Fibroblast of mammary gland (primary cell): ENCODE results near the gene SP2.
"Not testable (repeated sequence)": the region's sequence is repeated elsewhere in the genome, so short reads cannot be mapped to it uniquely, and the experiment has no call there.

ENCODE experiments used
- DNase-seq: peaks from one replicate; pipeline ENCODE4 v3.0.0-alpha.2; 2010; ENCODE audit warnings: low read depth
- H3K4me3 ChIP-seq: 2 replicates; pipeline ENCODE4 v1.5.1; 2011; ENCODE audit warnings: low read depth, mild to moderate bottlenecking, low read length, moderate library complexity; ENCODE audit not compliant: control insufficient read depth
- CTCF ChIP-seq: conservative IDR thresholded peaks from 2 replicates; pipeline ENCODE4 v1.5.1; 2011; ENCODE audit warnings: low read depth, low read length, inconsistent platforms; ENCODE audit not compliant: control insufficient read depth, insufficient read depth

SP2 gene

DNA sequence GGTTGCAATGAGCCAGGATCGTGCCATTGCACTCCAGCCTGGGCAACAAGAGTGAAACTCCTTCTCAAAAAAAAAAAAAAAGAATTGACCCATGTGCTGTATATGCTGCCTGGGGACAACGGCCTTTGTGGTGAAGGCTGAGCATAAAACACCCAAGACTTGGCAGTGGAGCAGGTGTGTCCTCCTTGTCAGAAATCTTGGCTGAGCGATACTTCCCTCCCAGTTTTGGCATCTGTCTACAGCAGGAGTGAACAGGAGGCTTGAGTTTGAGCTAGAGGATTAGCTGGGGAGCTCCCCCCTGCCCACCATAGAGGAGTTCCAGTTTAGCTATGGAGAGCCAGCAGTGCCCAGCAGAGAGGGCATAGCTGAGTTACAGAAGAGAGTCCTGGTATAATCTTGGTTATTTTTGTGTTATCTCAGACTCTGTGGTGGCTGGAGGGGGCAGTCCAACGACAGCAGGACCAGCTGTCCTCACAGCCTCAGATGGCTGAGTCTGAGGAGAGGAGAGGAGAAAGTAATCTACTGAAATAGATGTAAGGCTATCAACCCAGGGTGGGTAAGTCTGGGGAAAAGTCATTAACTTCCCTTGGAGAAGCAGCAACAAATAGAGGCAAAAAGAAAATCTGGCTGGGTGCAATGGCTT lies 18.4 kb downstream of the SP2 start:
- H3K4me3 ChIP-seq, result no peak overlapping the region
- no peak for DNase-seq
- TF ChIP-seq CTCF, result no peak

DNA sequence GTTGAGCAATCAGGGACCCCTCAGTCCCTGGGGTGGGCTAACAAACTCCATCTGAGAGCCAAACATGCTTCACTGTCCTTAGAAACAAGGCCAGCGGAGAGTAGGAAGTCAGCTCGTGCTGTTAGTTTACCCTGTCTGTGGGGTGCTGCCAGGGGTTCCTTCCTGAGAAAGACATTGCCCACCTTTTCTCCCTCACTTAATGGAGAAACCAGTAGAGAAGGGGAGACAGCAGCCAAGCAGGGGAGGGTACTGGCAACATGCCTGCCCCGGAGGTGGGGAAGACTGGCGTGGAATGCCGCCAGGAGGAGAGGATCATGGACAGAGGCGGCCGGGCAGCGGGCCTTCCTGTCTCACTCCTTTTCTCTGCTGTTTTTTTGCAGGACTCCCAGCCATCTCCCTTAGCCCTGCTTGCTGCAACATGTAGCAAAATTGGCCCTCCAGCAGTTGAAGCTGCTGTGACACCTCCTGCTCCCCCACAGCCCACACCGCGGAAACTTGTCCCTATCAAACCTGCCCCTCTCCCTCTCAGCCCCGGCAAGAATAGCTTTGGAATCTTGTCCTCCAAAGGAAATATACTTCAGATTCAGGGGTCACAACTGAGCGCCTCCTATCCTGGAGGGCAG lies 19.9 kb downstream of the SP2 start:
- no peak overlapping the region for H3K4me3 ChIP-seq
- no peak for TF ChIP-seq CTCF
- DNase-seq, result no peak

DNA sequence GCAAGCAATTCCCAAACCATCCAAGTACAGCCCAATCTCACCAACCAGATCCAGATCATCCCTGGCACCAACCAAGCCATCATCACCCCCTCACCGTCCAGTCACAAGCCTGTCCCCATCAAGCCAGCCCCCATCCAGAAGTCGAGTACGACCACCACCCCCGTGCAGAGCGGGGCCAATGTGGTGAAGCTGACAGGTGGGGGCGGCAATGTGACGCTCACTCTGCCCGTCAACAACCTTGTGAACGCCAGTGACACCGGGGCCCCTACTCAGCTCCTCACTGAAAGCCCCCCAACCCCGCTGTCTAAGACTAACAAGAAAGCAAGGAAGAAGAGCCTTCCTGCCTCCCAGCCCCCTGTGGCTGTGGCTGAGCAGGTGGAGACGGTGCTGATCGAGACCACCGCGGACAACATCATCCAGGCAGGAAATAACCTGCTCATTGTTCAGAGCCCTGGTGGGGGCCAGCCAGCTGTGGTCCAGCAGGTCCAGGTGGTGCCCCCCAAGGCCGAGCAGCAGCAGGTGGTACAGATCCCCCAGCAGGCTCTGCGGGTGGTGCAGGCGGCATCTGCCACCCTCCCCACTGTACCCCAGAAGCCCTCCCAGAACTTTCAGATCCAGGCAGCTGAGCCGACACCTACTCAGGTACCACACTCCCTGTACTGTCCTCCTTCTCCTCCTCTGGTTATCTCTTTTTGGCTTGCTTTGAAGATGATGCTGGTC lies 20.6 kb downstream of the SP2 start:
- no peak overlapping the region for H3K4me3 ChIP-seq
- TF ChIP-seq CTCF, result no peak
- DNase-seq, result no peak

DNA sequence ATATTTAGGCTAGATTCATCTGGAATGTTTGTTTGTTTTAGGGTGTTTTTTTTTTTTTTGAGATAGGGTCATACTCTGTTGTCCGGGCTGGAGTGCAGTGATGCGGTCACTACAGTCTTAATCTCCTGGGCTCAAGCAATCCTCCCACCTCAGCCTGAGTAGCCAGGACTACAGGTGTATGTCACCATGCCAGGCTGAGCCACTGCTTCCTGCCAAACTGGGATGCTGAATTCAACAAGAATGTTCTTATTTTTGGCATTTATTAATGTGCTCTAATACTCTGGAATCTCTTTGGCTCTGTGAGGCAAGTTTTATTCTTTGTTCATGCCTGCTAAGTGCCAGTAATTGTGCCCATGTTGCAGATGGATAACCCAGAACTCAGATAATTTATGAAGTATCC lies 21.5 kb downstream of the SP2 start:
- H3K4me3 ChIP-seq, result no peak overlapping the region
- TF ChIP-seq CTCF, result no peak

GRCh38 chr17:47918006-47918405 lies 22.0 kb downstream of the SP2 start:
- no peak for TF ChIP-seq CTCF
- DNase-seq, result no peak
- H3K4me3 ChIP-seq, result no peak overlapping the region

More for the DNA sequence above, 21.5 kb downstream of the SP2 start:
- DNase-seq, result no peak

GRCh38 chr17:47918991-47919390 lies 23.0 kb downstream of the SP2 start:
- H3K4me3 ChIP-seq, result no peak overlapping the region
- no peak for TF ChIP-seq CTCF
- no peak for DNase-seq

GRCh38 chr17:47919889-47920288 lies 23.9 kb downstream of the SP2 start:
- not testable (repeated sequence) for H3K4me3 ChIP-seq, DNase-seq
